H1 (cell line): ENCODE measurements around the gene TMPRSS3.

ENCODE experiments used
- EZH2 ChIP-seq: fragments of 200-600 bp; sonication (generic); IDR thresholded peaks from 2 replicates; pipeline ENCODE4 v1.7.1; 2012; ENCODE audit warnings: low read depth, mild to moderate bottlenecking, moderate library complexity, low read length, inconsistent platforms; ENCODE audit not compliant: severe bottlenecking
- POLR2A ChIP-seq, 2 experiments: IDR thresholded peaks; 1 replicate in 1 of 2; 2 replicates in 1 of 2; pipeline ENCODE4 v1.6.1; 2011; ENCODE audit warnings: low read depth in 2 of 2, low read length in 2 of 2, mild to moderate bottlenecking in 2 of 2; ENCODE audit errors: control extremely low read depth in 1 of 2
- RFX5 ChIP-seq: IDR thresholded peaks from 2 replicates; pipeline ENCODE4 v1.6.1; 2011; ENCODE audit warnings: low read depth, low read length, improper control_type of control experiment, borderline replicate concordance
- RXRA ChIP-seq: IDR thresholded peaks from 2 replicates; pipeline ENCODE4 v1.6.1; 2011; ENCODE audit warnings: low read depth, mild to moderate bottlenecking, low read length, moderate library complexity; ENCODE audit not compliant: insufficient read depth

DNA sequence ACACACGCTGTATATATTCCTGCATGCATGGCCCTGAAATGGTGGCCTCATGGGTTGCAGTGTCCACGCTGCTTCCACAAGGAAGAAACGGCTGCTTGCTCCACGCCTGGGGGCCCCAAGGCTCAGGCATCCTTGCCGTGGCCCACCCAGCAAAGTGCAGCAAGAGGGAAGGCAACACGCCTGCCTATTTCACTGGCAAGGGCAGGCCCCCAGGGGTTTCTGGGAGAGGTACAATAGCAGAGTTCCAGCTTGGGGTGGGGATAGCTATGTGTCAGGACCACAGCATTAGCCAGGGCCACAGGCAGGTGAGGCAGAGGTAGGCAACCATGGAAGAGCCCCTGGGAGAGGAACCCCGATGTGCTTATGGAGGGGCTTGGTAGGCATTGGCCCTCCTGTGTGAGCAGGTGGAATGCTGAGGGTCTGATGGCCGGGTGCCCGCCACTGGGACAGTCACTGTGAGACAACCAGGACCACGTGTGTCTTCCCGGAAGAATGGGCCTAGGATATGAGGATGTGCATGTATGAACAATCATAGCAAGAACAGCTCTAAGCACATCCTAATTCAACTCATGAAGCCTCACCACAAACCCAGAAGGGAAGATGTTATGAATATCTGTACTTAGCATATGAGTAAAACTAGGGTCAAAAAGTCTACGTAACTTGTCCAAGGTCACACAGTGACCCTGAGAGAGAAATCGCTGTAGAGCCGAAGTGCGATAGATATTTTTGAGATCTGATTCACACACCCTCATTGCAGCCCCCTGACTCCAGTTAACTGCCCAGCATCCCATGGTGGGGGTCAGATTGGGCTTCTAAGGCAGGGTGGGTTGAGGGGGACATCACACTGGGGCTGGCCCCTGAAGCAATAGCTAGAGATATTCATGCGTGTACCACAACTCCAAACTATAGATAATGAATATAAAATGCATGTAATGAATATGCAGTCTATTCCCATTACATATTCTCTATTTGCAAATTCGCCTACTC lies 56.8 kb downstream of the TMPRSS3 start:
- TF ChIP-seq POLR2A (IDR thresholded peaks at IDR 0.05; ENCODE audit: control extremely low read depth in 1 of 2, low read depth in 2 of 2, low read length in 2 of 2) (no peak), EZH2 (no peak), RXRA (no peak), RFX5 (no peak)
